Activated CD4-positive, alpha-beta T cell treated with anti-CD3 and anti-CD28 coated beads, Interleukin-2, amount 10 ng/mL, durations not matched to agents 24 days and 14 days (primary cell): ENCODE data around the gene USB1. TPM values are rescaled to one million over a fixed set of nuclear protein-coding genes. Genes with fewer than 3 reads are reported as not detected.

Source experiments
- DNase-seq: peaks from one replicate; pipeline ENCODE4 v3.0.0; 2022
- H3K27ac Mint-ChIP-seq: one replicate; pipeline ENCODE4 v1.8.0; 2022; ENCODE audit warnings: mild to moderate bottlenecking, mixed read lengths
- H3K27me3 Mint-ChIP-seq: one replicate; pipeline ENCODE4 v1.8.0; 2022; ENCODE audit warnings: mixed read lengths
- H3K36me3 Mint-ChIP-seq: one replicate; pipeline ENCODE4 v1.8.0; 2022; ENCODE audit warnings: low read depth, mild to moderate bottlenecking, mixed read lengths
- H3K4me1 Mint-ChIP-seq: one replicate; pipeline ENCODE4 v1.8.0; 2021; ENCODE audit warnings: mixed read lengths
- H3K4me3 Mint-ChIP-seq: one replicate; pipeline ENCODE4 v1.8.0; 2022; ENCODE audit warnings: mild to moderate bottlenecking, moderate library complexity, mixed read lengths
- H3K9me3 Mint-ChIP-seq: one replicate; pipeline ENCODE4 v1.8.0; 2021; ENCODE audit warnings: mixed read lengths
- intact Hi-C: fragments of 100-400 bp; cut with micrococcal nuclease; formaldehyde crosslinking; loops from one replicate; pipeline ENCODE4 v1.15.1; 2023
- total RNA-seq: library from RNA; stranded (reverse); gene quantifications from 2 replicates; pipeline ENCODE4 v1.2.3, GENCODE V29; 2022

The USB1 gene
- total RNA-seq, 1 donor from 2014 or later = 50.9 TPM

- Mint-ChIP-seq H3K36me3 (no peaks in the 10 kb centered on the region), H3K9me3 (no peaks in the 10 kb centered on the region), H3K27ac (no peak overlapping the region), H3K4me3 (no peak overlapping the region), H3K27me3 (no peaks in the 10 kb centered on the region), H3K4me1 (no peaks in the 10 kb centered on the region)
- intact Hi-C loops = no loop called here
- DNase-seq = no peak
These were observed 39.7 kb upstream of the USB1 start for GRCh38 chr16:57961538-57961937.

GRCh38 chr16:57962046-57962445, 39.2 kb upstream of the USB1 start:
- H3K27me3 Mint-ChIP-seq = no peaks in the 10 kb centered on the region
- no peaks in the 10 kb centered on the region for H3K4me1 Mint-ChIP-seq
- no peaks in the 10 kb centered on the region for H3K36me3 Mint-ChIP-seq
- intact Hi-C loops = no loop called here
- no peaks in the 10 kb centered on the region for H3K9me3 Mint-ChIP-seq
- DNase-seq = no peak
- H3K27ac Mint-ChIP-seq = no peak overlapping the region
- H3K4me3 Mint-ChIP-seq = no peak overlapping the region

DNA sequence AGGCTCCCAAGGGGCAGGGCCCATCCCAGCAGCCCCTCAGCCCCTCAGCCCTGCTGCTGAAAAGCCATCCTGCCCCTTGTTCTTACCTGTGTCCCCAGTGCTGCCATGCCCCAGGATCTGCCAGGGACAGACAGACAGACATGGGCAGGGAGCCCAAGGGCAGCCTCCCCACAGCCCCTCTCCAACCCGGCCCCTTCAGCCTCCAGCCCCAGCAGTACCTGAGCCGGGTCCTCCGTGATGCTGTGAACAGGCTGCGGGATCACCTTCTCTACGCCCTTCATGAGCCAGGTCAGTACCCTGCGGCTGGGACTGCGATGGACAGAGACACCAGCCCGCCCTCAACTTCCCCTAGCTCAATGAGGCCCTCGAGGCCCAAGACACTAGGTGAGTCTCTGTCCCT, 38.5 kb upstream of the USB1 start:
- no peak for DNase-seq
- Mint-ChIP-seq H3K27me3 (no peaks in the 10 kb centered on the region), H3K9me3 (no peaks in the 10 kb centered on the region), H3K4me1 (no peaks in the 10 kb centered on the region), H3K4me3 (no peak overlapping the region), H3K36me3 (no peaks in the 10 kb centered on the region), H3K27ac (no peak overlapping the region)
- intact Hi-C loops = no loop called here

DNA sequence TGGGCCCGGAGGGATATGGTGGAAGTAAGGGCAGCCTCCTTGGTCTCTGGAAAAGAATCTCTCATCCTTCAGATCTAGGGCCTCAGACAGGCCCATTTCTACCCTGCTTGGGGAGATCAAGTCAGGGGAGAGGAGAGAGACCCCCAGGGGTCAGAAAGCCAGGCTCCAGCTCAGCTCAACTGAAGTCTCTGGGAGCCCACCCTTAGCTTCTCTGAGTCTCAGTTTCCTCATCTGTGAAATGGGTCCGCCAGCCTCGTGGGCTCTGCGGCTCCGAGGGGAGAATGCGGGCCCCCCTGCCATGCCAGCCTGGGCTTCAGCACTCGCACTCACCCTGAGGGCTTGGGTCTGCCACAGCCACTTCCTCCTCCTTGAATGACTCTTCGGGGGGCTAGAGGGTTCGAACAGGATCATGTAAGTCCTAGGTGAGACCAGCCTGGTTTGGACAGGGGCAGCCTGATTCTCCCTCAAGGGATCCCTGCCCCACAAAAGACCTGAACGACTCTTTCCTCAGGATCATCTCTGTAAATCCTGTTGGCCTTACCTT, 37.0 kb upstream of the USB1 start:
- no peak for DNase-seq
- no peaks in the 10 kb centered on the region for H3K4me1 Mint-ChIP-seq
- no peak overlapping the region for H3K27ac Mint-ChIP-seq
- no peaks in the 10 kb centered on the region for H3K27me3 Mint-ChIP-seq
- intact Hi-C loops = no loop called here
- no peak overlapping the region for H3K4me3 Mint-ChIP-seq
- H3K36me3 Mint-ChIP-seq = no peaks in the 10 kb centered on the region
- H3K9me3 Mint-ChIP-seq = no peaks in the 10 kb centered on the region

GRCh38 chr16:57966204-57966771, 34.9 kb upstream of the USB1 start:
- Mint-ChIP-seq H3K36me3 (no peaks in the 10 kb centered on the region), H3K4me3 (no peak overlapping the region), H3K9me3 (no peaks in the 10 kb centered on the region), H3K4me1 (no peaks in the 10 kb centered on the region), H3K27ac (no peak overlapping the region), H3K27me3 (peaks cover 1% of the 10 kb centered on the region)
- intact Hi-C loops = no loop called here
- no peak for DNase-seq

DNA sequence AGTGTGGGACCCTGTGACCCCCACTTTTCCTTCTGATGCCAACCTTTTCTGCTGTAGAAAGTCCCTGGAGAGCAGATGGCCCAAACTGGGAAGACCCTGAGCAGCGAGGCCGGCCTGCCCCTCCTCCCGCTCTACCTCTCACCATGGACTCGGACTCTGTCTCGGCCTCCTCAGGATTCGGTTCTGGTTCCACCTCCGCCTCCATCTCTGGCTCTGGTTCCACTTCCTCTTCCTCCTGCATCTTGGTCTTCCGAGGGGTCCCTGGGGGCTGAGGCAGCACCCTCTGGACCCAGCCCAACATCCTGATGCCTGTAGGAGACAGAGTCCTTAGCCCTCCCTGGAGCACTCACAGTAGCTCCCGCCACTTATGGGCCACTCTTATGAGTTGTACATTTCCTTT, 34.2 kb upstream of the USB1 start:
- no peaks in the 10 kb centered on the region for H3K36me3 Mint-ChIP-seq
- H3K9me3 Mint-ChIP-seq = no peaks in the 10 kb centered on the region
- DNase-seq = no peak
- peaks cover under 1% of the 10 kb centered on the region for H3K4me1 Mint-ChIP-seq
- H3K4me3 Mint-ChIP-seq = no peak overlapping the region
- intact Hi-C loops = no loop called here
- H3K27ac Mint-ChIP-seq = no peak overlapping the region
- H3K27me3 Mint-ChIP-seq = peaks cover 1% of the 10 kb centered on the region

DNA sequence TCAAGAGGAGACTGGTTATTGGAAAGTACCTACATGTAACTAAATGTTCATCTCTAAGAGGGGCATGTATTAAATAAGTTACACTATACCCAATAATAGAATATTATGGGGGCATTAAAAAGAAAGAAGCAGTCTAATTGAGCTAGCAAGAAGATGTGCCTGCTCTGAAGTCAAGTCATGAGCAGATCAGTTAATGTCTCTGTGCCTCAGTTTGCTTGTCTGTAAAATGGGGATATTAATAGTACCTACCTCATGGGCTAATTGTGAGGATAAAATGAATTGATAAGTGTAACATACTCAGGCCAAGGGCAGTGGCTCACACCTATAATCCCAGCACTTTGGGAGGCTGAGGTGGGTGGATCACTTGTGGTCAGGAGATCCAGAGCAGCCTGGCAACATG, 33.3 kb upstream of the USB1 start:
- Mint-ChIP-seq H3K4me3 (no peak overlapping the region), H3K27ac (no peak overlapping the region), H3K36me3 (no peaks in the 10 kb centered on the region), H3K4me1 (peaks cover 5% of the 10 kb centered on the region), H3K9me3 (no peaks in the 10 kb centered on the region), H3K27me3 (peaks cover 1% of the 10 kb centered on the region)
- DNase-seq = no peak
- intact Hi-C loops = no loop called here

DNA sequence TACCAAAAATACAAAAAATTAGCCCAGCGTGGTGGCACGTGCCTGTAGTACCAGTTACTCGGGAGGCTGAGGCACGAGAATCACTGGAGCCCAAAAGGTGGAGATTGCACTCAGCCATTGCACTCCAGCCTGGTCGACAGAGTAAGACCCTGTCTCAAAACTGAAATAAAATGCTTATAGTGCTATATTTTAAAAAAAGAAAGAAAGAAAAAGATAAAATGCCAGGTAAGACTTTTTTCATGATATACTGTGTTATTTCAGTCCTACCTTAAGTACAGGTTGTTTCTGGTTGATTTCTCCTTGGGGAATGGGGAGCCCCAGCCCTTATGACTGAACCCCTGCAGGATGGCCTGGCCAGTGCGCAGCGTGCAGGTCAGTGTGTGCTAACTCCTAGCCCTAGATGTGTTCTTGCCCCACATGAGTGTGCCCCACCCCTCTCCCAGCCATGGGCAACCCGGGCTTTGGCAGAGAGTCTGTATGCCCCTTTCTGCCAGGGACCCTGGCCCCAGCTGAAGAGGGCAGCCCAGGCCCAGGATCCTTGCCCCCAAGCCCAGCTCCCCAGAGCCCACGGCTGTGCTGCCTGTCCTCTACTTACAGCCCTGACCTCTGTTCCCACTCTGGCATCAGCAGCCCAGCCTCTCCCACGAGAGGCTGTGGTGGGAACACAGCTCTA, 31.6 kb upstream of the USB1 start:
- Mint-ChIP-seq H3K27me3 (peaks cover 1% of the 10 kb centered on the region), H3K4me1 (peaks cover 5% of the 10 kb centered on the region), H3K9me3 (no peaks in the 10 kb centered on the region), H3K4me3 (no peak overlapping the region), H3K36me3 (no peaks in the 10 kb centered on the region), H3K27ac (no peak overlapping the region)
- no peak for DNase-seq
- intact Hi-C loops = no loop called here

- Mint-ChIP-seq H3K9me3 (no peaks in the 10 kb centered on the region), H3K4me3 (no peak overlapping the region), H3K4me1 (peaks cover 5% of the 10 kb centered on the region), H3K27ac (no peak overlapping the region), H3K27me3 (peaks cover 1% of the 10 kb centered on the region), H3K36me3 (no peaks in the 10 kb centered on the region)
- DNase-seq = no peak
- intact Hi-C loops = no loop called here
These were observed 30.9 kb upstream of the USB1 start for GRCh38 chr16:57970319-57970718.

- Mint-ChIP-seq H3K27ac (no peak within 1 kb of the TSS), H3K9me3 (no peaks in the 10 kb centered on the region), H3K36me3 (no peaks in the 10 kb centered on the region), H3K4me3 (no peak within 1 kb of the TSS), H3K4me1 (peaks cover 5% of the 10 kb centered on the region), H3K27me3 (peaks cover 1% of the 10 kb centered on the region)
- intact Hi-C loops = no loop called here
- DNase-seq = no peak
These were observed 30.2 kb upstream of the USB1 start, which contains the start of gene CNGB1 for GRCh38 chr16:57970970-57971369. TSS of gene CNGB1 (minus strand) at chr16:57971128. CDS start at chr16:57967286, 3,842 bp downstream.

DNA sequence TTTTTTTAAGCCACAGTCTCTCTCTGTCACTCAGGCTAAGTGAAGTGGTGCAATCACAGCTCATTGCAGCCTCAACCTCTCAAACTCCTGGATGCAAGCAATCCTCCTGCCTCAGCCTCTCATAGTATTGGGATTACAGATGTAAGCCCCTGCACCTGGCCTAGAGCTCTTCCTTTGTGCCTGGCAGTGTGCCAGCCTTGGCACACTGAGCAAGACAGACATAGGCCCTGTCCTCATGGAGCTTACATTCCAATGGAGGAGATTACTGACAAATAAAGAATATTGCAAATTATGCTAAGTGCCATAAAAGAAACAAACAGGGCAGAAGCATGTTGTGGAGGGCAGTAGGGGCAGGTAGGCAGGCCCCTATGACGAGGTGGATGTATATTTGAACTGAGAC, 29.4 kb upstream of the USB1 start:
- Mint-ChIP-seq H3K27ac (no peak overlapping the region), H3K27me3 (peaks cover 4% of the 10 kb centered on the region), H3K9me3 (no peaks in the 10 kb centered on the region), H3K4me3 (no peak overlapping the region), H3K4me1 (peaks cover 5% of the 10 kb centered on the region), H3K36me3 (no peaks in the 10 kb centered on the region)
- intact Hi-C loops = no loop called here
- DNase-seq = no peak

DNA sequence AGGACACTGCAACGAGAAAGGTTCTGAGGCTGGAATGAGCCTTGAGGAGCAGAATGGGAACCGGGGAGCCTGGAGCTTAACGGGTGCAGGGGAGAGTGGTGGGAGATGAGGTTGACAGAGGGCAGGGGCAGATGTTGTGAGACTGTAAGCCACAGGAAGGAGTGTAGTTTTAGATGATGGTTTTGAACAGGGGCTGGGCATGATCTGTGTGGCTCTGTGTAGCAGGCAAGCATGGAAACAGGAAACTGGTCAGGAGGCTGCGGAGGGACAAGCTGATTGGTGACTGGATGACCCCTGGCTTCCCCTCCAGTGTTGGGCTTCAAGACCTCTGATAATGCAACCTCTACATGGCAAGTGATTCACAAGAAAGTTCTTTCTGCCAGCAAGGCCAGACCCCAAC, 28.9 kb upstream of the USB1 start:
- Mint-ChIP-seq H3K4me3 (no peak overlapping the region), H3K27ac (no peak overlapping the region), H3K36me3 (no peaks in the 10 kb centered on the region), H3K9me3 (no peaks in the 10 kb centered on the region), H3K4me1 (peaks cover 5% of the 10 kb centered on the region), H3K27me3 (peaks cover 4% of the 10 kb centered on the region)
- DNase-seq = no peak
- intact Hi-C loops = no loop called here

DNA sequence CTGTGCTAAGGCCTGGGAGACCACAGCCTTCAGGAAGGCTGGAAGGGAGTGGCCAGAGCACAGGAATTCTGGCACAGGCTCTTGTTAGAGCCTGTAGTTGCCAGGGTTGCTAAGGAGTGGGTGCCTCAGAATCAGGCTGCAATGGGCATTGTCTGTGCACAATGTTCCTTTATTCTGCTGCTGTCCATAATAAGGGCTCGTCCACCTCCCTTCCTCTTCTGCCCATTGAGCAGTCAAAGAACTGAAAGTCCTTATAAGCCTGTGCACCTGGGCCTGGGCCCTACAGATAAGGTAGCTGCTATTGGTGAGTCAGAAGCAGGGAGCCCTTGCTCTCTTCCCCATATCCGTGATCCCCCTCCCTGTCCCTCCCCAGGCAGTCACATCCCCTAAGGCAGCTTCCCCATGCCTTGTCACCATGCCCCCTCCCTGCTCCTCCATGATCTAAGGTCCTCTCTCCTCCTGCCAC, 24.8 kb upstream of the USB1 start:
- no peak overlapping the region for H3K27ac Mint-ChIP-seq
- H3K4me1 Mint-ChIP-seq = peaks cover 5% of the 10 kb centered on the region
- no peak overlapping the region for H3K4me3 Mint-ChIP-seq
- intact Hi-C loops = no loop called here
- peaks cover 2% of the 10 kb centered on the region for H3K27me3 Mint-ChIP-seq
- H3K9me3 Mint-ChIP-seq = no peaks in the 10 kb centered on the region
- no peaks in the 10 kb centered on the region for H3K36me3 Mint-ChIP-seq
- no peak for DNase-seq

- Mint-ChIP-seq H3K36me3 (no peaks in the 10 kb centered on the region), H3K4me3 (no peak overlapping the region), H3K27ac (no peak overlapping the region), H3K4me1 (no peaks in the 10 kb centered on the region), H3K27me3 (peaks cover 2% of the 10 kb centered on the region), H3K9me3 (no peaks in the 10 kb centered on the region)
- DNase-seq = no peak
- intact Hi-C loops = no loop called here
These were observed 23.7 kb upstream of the USB1 start for GRCh38 chr16:57977418-57978069.
